WERI-Rb-1 (cell line): ENCODE data around the gene MORF4L2.

Experiments
- DNase-seq: peaks from one replicate; pipeline ENCODE4 v3.0.0-alpha.2; 2020
- H3K27ac ChIP-seq: fragments of 250-450 bp; sonication (Bioruptor Pico); 2 replicates; pipeline ENCODE4 v1.5.1; 2020; ENCODE audit warnings: mild to moderate bottlenecking, moderate library complexity
- H3K27me3 ChIP-seq: fragments of 250-450 bp; sonication (Bioruptor Pico); 2 replicates; pipeline ENCODE4 v1.5.1; 2021; ENCODE audit warnings: mild to moderate bottlenecking, low read depth, moderate library complexity; ENCODE audit not compliant: insufficient read depth, severe bottlenecking
- H3K36me3 ChIP-seq: fragments of 250-450 bp; sonication (Bioruptor Pico); 2 replicates; pipeline ENCODE4 v1.5.1; 2020; ENCODE audit warnings: mild to moderate bottlenecking, moderate library complexity
- H3K4me3 ChIP-seq: 2 replicates; pipeline ENCODE4 v1.5.1; 2011; ENCODE audit warnings: low read depth, mild to moderate bottlenecking, control low read depth, low read length
- H3K9me3 ChIP-seq: fragments of 250-450 bp; sonication (Bioruptor Pico); 2 replicates; pipeline ENCODE4 v1.5.1; 2021; ENCODE audit warnings: mild to moderate bottlenecking, moderate library complexity; ENCODE audit not compliant: severe bottlenecking
- CTCF ChIP-seq: IDR thresholded peaks from 2 replicates; pipeline ENCODE4 v1.5.1; 2011; ENCODE audit warnings: low read depth, mild to moderate bottlenecking, control low read depth, inconsistent platforms, low read length

Gene MORF4L2

GRCh38 chrX:103687696-103688201, 1.2 kb upstream of the MORF4L2 start:
- H3K36me3 ChIP-seq = peaks cover 21% of the 10 kb centered on the region
- peak overlapping the region; percentile 95 for H3K27ac ChIP-seq
- TF ChIP-seq CTCF = peak; percentile 63
- H3K9me3 ChIP-seq = no peaks in the 10 kb centered on the region
- H3K27me3 ChIP-seq = peaks cover 3% of the 10 kb centered on the region
- peak; percentile 68 for DNase-seq
- H3K4me3 ChIP-seq = peak overlapping the region; percentile 70

GRCh38 chrX:103687073-103687695, 685 bp upstream of the MORF4L2 start:
- peak; percentile 50 for TF ChIP-seq CTCF
- H3K36me3 ChIP-seq = peaks cover 25% of the 10 kb centered on the region
- no peaks in the 10 kb centered on the region for H3K27me3 ChIP-seq
- no peaks in the 10 kb centered on the region for H3K9me3 ChIP-seq
- peak overlapping the region; percentile 70 for H3K4me3 ChIP-seq
- peak; percentile 81 for DNase-seq
- peak overlapping the region; percentile 95 for H3K27ac ChIP-seq

GRCh38 chrX:103685396-103685795, 1.1 kb downstream of the MORF4L2 start:
- no peaks in the 10 kb centered on the region for H3K9me3 ChIP-seq
- no peaks in the 10 kb centered on the region for H3K27me3 ChIP-seq
- peak overlapping the region; percentile 70 for H3K4me3 ChIP-seq
- peak overlapping the region; percentile 83 for H3K27ac ChIP-seq
- TF ChIP-seq CTCF = no peak
- peaks cover 40% of the 10 kb centered on the region for H3K36me3 ChIP-seq
- no peak for DNase-seq

GRCh38 chrX:103681443-103681842, 5.1 kb downstream of the MORF4L2 start:
- Histone ChIP-seq H3K27ac (no peak overlapping the region), H3K36me3 (peaks cover 63% of the 10 kb centered on the region), H3K9me3 (no peaks in the 10 kb centered on the region), H3K4me3 (no peak overlapping the region), H3K27me3 (no peaks in the 10 kb centered on the region)
- no peak for TF ChIP-seq CTCF
- no peak for DNase-seq

GRCh38 chrX:103678199-103678993, 8.1 kb downstream of the MORF4L2 start:
- peaks cover 48% of the 10 kb centered on the region for H3K36me3 ChIP-seq
- no peak for DNase-seq
- H3K4me3 ChIP-seq = no peak overlapping the region
- no peak overlapping the region for H3K27ac ChIP-seq
- TF ChIP-seq CTCF = no peak
- no peaks in the 10 kb centered on the region for H3K27me3 ChIP-seq
- no peaks in the 10 kb centered on the region for H3K9me3 ChIP-seq
